GM20000 (cell line): ENCODE results near the gene GLP2R.

Experiments used
- DNase-seq: peaks from one replicate; pipeline ENCODE4 v3.0.0; 2012; ENCODE audit warnings: low spot score
- CTCF ChIP-seq: IDR thresholded peaks from 2 replicates; pipeline ENCODE4 v1.5.1; 2012; ENCODE audit warnings: mild to moderate bottlenecking, control low read depth; ENCODE audit errors: extremely low read depth, missing control alignments

Gene GLP2R

GRCh38 chr17:9874722-9875121, 49.0 kb downstream of the GLP2R start:
- DNase-seq = no peak
- TF ChIP-seq CTCF = no peak

GRCh38 chr17:9875441-9875840, 49.7 kb downstream of the GLP2R start:
- no peak for TF ChIP-seq CTCF
- DNase-seq = no peak

GRCh38 chr17:9878356-9878755, 52.6 kb downstream of the GLP2R start:
- no peak for TF ChIP-seq CTCF
- DNase-seq = no peak

GRCh38 chr17:9878786-9879525, 53.2 kb downstream of the GLP2R start:
- TF ChIP-seq CTCF = no peak
- DNase-seq = no peak

GRCh38 chr17:9880582-9880999, 54.9 kb downstream of the GLP2R start:
- no peak for TF ChIP-seq CTCF
- peak; percentile 32 for DNase-seq

GRCh38 chr17:9883451-9883850, 57.7 kb downstream of the GLP2R start:
- no peak for DNase-seq
- no peak for TF ChIP-seq CTCF

GRCh38 chr17:9886141-9886930, 60.6 kb downstream of the GLP2R start:
- TF ChIP-seq CTCF = no peak
- no peak for DNase-seq
